Esophagus muscularis mucosa (tissue), 4 donors: ENCODE data around the gene PCDHGB5.

Experiments
- CTCF ChIP-seq, 3 experiments: fragments of 200-600 bp in 2 of 3; fragments of 450-650 bp in 1 of 3; sonication (generic) in 2 of 3; IDR thresholded peaks; one replicate each; pipeline ENCODE4 v1.5.1; 2017 to 2019; ENCODE audit warnings: antibody characterized with exemption in 3 of 3, mild to moderate bottlenecking in 2 of 3, moderate library complexity in 1 of 3
- EP300 ChIP-seq: sonication (generic); formaldehyde crosslinking; IDR thresholded peaks from one replicate; pipeline ENCODE4 v1.6.1; 2017; ENCODE audit warnings: antibody characterized with exemption
- POLR2A ChIP-seq: fragments of 450-650 bp; IDR thresholded peaks from one replicate; pipeline ENCODE4 v1.6.1; 2017; ENCODE audit warnings: antibody characterized with exemption, moderate library complexity, mild to moderate bottlenecking, low read depth
- POLR2AphosphoS5 ChIP-seq, 2 donors: sonication (generic); formaldehyde crosslinking; IDR thresholded peaks; one replicate each; pipeline ENCODE4 v1.6.1; 2017; ENCODE audit warnings: antibody characterized with exemption in 2 of 2

- peak in 1 of 3 experiments; percentile 3 for TF ChIP-seq CTCF (IDR thresholded peaks at IDR 0.05)
- no peak for TF ChIP-seq POLR2AphosphoS5 (IDR thresholded peaks at IDR 0.05)
- no peak for TF ChIP-seq POLR2A
- no peak for TF ChIP-seq EP300
These were observed 33.6 kb upstream of the PCDHGB5 start, which contains the start of gene PCDHGA5 for GRCh38 chr5:141363952-141364660.
